SIG-M5 treated with dmso at 0.1 percent for 504 hours (cell line): ENCODE data around the gene FOSL2.
A peak's percentile ranks its signal among the peaks of the same experiment; 100 is the strongest.

ENCODE experiments used
- DNase-seq: peaks from one replicate; lab custom pipeline; 2025; ENCODE audit not compliant: unreplicated experiment; lab: John Stamatoyannopoulos, UW

Gene FOSL2

GRCh38 chr2:28430377-28430765 is 37.7 kb downstream of the FOSL2 start:
- no peak for DNase-seq

- no peak for DNase-seq
These were observed 38.2 kb downstream of the FOSL2 start for GRCh38 chr2:28430788-28431418.

- no peak for DNase-seq
These were observed 39.1 kb downstream of the FOSL2 start for GRCh38 chr2:28431741-28432140.

- no peak for DNase-seq
These were observed 39.7 kb downstream of the FOSL2 start for GRCh38 chr2:28432362-28432761.

GRCh38 chr2:28433215-28433614 is 40.6 kb downstream of the FOSL2 start:
- DNase-seq = no peak

GRCh38 chr2:28433935-28434599 is 41.4 kb downstream of the FOSL2 start:
- DNase-seq = no peak

GRCh38 chr2:28434600-28434989 is 41.9 kb downstream of the FOSL2 start:
- DNase-seq = no peak

GRCh38 chr2:28435241-28435640 is 42.6 kb downstream of the FOSL2 start:
- DNase-seq = no peak

- no peak for DNase-seq
These were observed 43.2 kb downstream of the FOSL2 start for GRCh38 chr2:28435814-28436351.

- DNase-seq = peak; percentile 19
These were observed 43.9 kb downstream of the FOSL2 start for GRCh38 chr2:28436525-28437051.

- no peak for DNase-seq
These were observed 44.6 kb downstream of the FOSL2 start for GRCh38 chr2:28437149-28437835.

GRCh38 chr2:28437918-28438317 is 45.3 kb downstream of the FOSL2 start:
- no peak for DNase-seq

- no peak for DNase-seq
These were observed 45.9 kb downstream of the FOSL2 start for GRCh38 chr2:28438532-28439063.

GRCh38 chr2:28439127-28439526 is 46.5 kb downstream of the FOSL2 start:
- DNase-seq = no peak

GRCh38 chr2:28439763-28440162 is 47.1 kb downstream of the FOSL2 start:
- DNase-seq = no peak

- DNase-seq = no peak
These were observed 49.7 kb downstream of the FOSL2 start for GRCh38 chr2:28442328-28442727.

GRCh38 chr2:28444956-28445355 is 52.3 kb downstream of the FOSL2 start:
- DNase-seq = peak; percentile 23

GRCh38 chr2:28445448-28446258 is 53.0 kb downstream of the FOSL2 start:
- peak; percentile 81 for DNase-seq

- DNase-seq = no peak
These were observed 53.9 kb downstream of the FOSL2 start for GRCh38 chr2:28446531-28446930.

GRCh38 chr2:28447086-28447485 is 54.4 kb downstream of the FOSL2 start:
- no peak for DNase-seq
